HS-5 (cell line): ENCODE results near the gene TMEM255B.

ENCODE experiments used
- DNase-seq: peaks from one replicate; pipeline ENCODE4 v3.0.0-alpha.2; 2012; ENCODE audit warnings: low read depth

TMEM255B gene

GRCh38 chr13:113834496-113835200 is 75.6 kb downstream of the TMEM255B start:
- DNase-seq: no peak

GRCh38 chr13:113835461-113836270 is 76.6 kb downstream of the TMEM255B start:
- no peak for DNase-seq

- DNase-seq: no peak
Measured at GRCh38 chr13:113836768-113837559, 77.9 kb downstream of the TMEM255B start.

GRCh38 chr13:113837560-113838355 is 78.7 kb downstream of the TMEM255B start:
- DNase-seq: peak; percentile 67

GRCh38 chr13:113838711-113839201 is 79.7 kb downstream of the TMEM255B start:
- no peak for DNase-seq

GRCh38 chr13:113839536-113840204 is 80.6 kb downstream of the TMEM255B start:
- DNase-seq: no peak

- DNase-seq: no peak
Measured at GRCh38 chr13:113840541-113841352, 81.7 kb downstream of the TMEM255B start.

GRCh38 chr13:113841353-113841650 is 82.3 kb downstream of the TMEM255B start:
- no peak for DNase-seq

- no peak for DNase-seq
Measured at GRCh38 chr13:113842336-113843062, 83.5 kb downstream of the TMEM255B start.

GRCh38 chr13:113843063-113843654 is 84.1 kb downstream of the TMEM255B start:
- DNase-seq: no peak

GRCh38 chr13:113843864-113844556 is 85.0 kb downstream of the TMEM255B start:
- DNase-seq: no peak

GRCh38 chr13:113845055-113845454 is 86.0 kb downstream of the TMEM255B start:
- DNase-seq: no peak

- no peak for DNase-seq
Measured at GRCh38 chr13:113845723-113846635, 87.0 kb downstream of the TMEM255B start.

- DNase-seq: no peak
Measured at GRCh38 chr13:113846636-113847318, 87.8 kb downstream of the TMEM255B start.

- DNase-seq: no peak
Measured at GRCh38 chr13:113848020-113848419, 89.0 kb downstream of the TMEM255B start.

- no peak for DNase-seq
Measured at GRCh38 chr13:113848431-113849260, 89.6 kb downstream of the TMEM255B start.
